Activated CD4-positive, alpha-beta T cell treated with anti-CD3 and anti-CD28 coated beads, Interleukin-2, amount 50 U/mL, for 4 hours (primary cell): ENCODE data around the gene APBA2.

Experiments used
- DNase-seq, 2 experiments: peaks; one replicate each; pipeline ENCODE4 v3.0.0-alpha.2; 2020

Gene APBA2

DNA sequence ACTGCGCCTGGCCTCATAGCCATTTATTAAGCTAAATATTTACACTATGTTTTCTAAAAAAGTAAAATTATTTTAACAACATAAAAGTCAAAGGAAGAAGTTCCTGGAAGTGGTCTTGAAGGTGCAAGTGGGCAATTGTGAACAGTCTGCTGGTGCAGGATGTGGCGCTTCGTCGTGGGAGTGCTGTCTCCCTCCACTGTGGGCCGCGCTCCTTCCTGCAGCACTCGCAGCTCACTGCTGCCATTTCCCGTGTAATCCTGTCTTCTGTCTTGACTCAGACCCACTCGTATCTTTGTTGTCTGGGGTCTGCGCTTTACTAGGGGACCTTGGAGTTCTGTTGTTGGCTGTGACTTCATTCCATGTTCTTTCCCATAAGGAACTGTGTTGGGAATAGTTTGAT lies 56.3 kb downstream of the APBA2 start:
- peak; percentile 26 to 28 for DNase-seq

DNA sequence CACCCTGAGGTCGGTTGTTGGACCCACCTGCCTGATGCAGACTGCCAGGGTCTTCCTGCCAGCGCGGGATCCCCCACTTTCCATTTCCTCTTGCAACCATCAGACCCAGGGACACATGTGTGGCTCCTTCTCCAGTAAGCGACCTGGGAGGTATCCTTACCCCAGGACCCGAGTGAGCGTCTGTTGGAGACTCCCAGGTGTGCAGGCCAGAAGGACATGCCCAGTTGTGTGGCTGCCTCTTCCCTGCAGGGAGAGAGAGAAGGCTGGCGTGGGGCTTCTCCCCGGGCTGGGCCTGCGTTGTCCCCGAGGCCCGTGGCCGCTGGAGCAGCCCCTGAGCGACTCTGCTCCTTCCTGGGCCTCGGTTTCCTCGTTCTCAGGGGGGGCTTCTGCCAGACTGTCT lies 56.8 kb downstream of the APBA2 start:
- DNase-seq = no peak

GRCh38 chr15:28943146-28943545 lies 57.4 kb downstream of the APBA2 start:
- DNase-seq = no peak

- no peak for DNase-seq
These were observed 57.9 kb downstream of the APBA2 start for GRCh38 chr15:28943611-28944230.

- DNase-seq = no peak
These were observed 58.5 kb downstream of the APBA2 start for GRCh38 chr15:28944286-28944685.

DNA sequence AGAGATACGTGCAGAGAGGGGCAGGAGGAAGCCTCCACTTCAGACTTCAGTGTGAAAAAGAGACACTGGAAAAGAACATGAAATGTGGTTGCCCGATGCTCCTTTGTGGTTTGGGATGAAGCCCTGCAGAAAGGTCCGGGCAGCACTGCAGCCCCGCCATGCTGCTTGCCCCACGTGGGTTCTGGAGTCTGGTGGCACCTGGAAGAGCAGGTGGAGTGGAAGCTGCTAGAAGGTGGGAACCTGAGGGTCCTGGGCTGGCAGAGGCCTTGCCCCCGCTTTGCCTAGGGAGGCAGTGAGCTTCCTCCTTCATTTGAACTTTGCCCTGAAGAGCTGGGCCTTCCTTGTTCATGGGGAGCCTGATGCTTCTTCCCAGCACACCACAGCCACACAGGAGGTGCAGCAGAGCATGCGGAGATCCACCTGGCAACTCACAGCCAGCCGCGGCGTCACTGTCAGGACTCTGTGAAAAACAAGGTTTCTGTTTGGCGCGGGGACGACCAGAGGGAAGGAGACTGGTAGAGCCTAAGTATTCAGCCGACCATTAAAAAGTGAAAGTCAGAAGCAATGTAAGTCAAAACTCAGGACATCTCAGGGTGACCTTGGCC lies 59.0 kb downstream of the APBA2 start:
- DNase-seq = no peak

DNA sequence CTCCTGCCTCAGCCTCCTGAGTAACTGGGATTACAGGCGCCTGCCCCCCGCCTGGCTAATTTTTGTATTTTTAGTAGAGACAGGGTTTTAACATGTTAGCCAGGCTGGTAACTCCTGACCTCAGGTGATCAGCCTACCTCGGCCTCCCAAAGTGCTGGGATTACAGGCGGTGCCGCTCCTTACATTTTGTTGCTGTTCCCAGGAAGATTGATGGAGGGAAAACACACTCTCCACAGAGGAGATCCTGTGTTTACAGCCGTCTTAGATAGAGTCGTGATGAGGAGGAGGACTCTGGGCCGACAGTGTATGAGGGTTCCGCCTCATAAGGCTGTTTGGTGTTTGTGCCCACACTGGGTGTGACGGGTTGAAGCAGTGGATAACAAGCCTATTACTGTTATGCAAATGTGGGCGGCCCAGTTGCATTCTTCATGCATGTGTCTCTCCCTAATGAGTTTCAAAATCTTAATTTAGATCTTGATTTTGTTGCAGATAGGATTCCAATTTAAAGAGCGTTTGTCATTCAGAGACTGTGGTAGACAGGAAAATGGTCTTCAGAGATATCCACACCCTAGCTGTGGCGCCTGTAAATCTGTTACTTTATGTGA lies 60.0 kb downstream of the APBA2 start:
- DNase-seq = no peak

- no peak for DNase-seq
These were observed 61.0 kb downstream of the APBA2 start for GRCh38 chr15:28946803-28947202.

- no peak for DNase-seq
These were observed 61.5 kb downstream of the APBA2 start for GRCh38 chr15:28947221-28947674.

DNA sequence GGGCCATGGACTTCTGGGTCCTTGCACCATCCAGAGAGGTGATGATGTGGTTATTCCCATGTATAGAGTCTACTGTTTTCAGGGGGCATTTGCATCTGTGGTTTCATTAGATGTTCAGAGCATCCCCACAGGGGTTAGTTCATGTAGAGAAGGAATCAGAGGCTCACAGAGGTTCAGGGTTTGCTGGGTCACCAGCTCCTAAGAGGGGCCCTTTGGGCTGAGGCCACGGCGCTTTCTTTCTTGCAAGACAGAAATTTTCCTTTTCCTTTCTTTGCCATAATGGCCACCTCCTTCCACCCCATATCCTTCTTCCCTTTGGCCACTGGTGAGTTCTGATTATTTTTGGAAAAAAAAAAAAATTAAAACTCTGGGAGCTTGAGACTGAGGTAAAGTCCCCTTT lies 62.3 kb downstream of the APBA2 start:
- no peak for DNase-seq

DNA sequence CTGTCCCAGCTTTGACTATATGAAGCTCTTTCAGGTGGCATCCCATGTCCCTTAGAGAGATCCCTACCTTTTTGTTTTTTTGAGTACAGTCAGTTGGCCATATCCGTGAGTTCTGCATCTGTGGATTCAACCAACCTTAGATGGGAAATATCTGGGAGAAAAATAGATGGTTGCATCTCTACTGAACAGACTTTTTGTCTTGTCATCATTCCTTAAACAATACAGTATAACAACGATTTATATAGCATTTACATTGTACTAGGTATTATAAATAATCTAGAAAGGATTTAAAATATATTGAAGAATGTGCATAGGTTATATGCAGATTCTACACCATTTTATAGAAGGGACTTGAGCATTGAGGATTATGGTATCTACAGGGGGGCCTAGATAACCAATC lies 65.1 kb downstream of the APBA2 start:
- DNase-seq = no peak

DNA sequence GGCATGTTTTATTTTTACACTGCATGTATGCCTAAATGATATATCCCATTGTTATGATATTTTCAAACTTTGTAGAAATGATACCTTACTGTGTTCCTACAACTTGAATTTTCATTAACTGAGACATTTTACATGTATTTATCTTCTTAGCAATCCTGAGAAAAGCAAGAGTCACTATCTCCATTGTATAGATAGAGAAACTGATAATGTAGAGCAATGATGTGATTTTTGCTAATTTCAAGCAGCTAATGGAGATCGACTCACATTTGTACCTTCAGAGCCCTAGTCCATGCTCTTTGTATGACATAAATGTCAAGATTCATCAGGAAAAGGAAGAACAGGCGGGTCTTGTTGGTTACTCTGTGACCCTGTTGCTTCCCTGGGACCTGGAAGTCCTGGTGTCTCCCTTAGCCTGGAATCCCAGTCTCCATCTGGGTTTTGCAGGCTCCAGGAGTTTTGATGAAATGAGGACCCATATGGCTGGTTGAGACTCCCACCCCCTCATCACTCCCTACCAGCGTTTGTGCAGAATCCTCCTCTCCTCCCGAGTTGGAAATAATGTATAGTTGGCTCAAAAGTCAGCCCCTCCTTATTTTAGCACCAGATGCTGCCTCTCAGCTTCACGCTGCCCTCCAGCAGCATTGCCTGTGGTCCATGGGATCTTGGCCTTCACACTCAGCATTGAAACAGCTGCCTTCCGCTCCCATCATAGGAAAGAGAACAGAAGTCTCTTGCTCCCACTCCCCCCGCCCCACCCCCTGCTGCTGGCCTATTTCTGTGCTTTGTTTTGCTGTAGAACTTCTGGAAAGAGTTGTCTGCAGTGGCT lies 67.1 kb downstream of the APBA2 start:
- DNase-seq = no peak

DNA sequence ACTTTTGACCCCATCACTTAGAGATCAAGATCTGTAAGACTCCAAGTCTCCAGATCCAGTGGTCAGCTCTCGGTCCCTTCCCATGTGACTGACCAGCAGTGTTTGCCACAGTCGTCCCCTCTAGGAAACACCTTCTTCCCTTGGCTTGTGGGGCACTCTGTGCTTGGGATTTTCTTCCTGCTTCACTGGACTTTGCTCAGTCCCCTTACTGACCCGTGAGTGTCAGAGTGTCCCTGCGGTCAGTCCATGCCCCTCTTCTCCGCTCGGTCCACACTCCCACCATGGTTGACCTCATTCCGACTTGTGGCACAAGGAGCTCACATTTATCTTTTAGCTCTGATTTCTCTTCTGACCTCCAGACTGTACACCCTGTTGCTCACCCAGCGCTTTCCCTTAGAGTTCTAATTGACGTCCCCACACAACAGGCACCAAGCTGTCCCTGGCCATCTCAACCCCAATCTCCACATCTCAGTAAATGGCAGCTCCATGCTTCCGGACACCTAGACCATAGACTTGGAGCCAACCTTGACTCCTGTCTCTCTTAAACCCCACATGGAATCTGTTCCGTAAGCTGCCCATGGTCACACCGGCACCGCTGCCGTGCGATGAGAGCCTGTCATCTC lies 67.9 kb downstream of the APBA2 start:
- DNase-seq = no peak

DNA sequence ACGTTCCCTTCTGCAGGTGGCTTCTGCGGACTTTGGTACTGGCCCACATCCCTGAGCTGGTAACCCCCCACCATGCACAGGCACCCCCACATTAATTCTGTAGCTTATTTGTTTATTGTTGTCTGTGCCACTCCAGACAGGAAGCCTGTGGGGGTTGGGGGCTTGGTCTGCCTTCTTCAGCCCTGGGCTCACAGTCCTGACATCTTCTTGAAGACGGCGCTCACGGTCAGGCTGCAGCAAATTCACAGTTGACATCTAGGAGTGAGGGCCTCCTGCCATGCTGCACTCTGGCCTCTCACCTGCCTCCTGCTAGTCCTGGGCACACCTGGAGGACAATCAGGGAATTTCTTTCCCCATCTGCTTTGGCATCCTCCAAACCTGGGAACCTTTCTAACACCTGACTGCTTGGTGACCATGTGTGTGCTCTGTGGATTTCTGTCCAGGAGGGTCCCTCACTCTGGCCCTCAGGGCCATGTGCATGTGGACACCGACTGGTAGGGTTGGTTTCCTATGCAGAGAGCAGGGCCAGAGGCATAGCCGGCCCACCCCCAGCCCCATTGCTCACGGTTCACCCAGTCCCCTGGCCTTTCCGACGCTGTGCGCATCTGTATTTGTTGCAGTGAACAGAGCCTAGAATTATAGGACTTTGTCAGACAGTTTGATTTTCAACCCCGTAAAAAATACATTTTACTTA lies 68.8 kb downstream of the APBA2 start:
- no peak for DNase-seq

- no peak for DNase-seq
These were observed 69.6 kb downstream of the APBA2 start for GRCh38 chr15:28955160-28955992.

DNA sequence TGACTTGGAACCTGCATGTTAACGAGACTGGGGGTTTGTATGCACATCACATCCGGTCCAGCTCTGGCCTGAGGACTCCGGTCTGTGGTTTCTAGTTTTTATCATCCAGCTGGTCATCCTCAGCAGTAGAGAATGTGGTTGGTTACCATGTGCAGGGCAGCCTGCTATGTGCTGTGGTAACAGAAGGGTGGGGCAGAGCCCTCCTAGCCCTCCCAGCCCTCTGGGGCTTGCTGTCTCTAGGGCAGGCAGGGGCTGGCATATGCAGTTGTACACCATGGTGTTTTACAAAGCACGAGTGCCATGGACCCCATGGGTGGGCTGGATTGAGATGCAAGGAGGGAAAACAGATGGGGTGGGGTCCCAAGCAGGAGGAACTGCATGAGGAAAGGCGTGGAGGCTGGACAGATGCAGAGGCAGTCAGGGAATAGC lies 70.2 kb downstream of the APBA2 start:
- no peak for DNase-seq

DNA sequence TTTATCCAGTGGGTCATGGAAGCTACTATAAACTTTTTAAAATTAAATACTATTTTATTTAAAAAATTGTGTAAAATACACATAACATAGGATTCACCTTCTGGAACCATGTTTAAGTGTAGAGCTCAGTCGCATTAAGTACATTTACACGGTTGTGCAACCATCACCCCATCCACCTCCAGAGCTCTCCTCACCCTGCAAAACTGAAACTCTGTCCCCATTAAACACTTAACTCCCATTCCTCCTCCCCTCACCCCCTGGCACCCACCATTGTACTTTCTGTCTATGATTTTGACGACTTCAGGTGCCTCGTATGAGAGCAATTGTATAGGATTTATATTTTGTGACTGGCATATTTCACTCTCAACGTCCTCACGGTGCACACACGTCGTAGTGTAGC lies 70.7 kb downstream of the APBA2 start:
- no peak for DNase-seq

DNA sequence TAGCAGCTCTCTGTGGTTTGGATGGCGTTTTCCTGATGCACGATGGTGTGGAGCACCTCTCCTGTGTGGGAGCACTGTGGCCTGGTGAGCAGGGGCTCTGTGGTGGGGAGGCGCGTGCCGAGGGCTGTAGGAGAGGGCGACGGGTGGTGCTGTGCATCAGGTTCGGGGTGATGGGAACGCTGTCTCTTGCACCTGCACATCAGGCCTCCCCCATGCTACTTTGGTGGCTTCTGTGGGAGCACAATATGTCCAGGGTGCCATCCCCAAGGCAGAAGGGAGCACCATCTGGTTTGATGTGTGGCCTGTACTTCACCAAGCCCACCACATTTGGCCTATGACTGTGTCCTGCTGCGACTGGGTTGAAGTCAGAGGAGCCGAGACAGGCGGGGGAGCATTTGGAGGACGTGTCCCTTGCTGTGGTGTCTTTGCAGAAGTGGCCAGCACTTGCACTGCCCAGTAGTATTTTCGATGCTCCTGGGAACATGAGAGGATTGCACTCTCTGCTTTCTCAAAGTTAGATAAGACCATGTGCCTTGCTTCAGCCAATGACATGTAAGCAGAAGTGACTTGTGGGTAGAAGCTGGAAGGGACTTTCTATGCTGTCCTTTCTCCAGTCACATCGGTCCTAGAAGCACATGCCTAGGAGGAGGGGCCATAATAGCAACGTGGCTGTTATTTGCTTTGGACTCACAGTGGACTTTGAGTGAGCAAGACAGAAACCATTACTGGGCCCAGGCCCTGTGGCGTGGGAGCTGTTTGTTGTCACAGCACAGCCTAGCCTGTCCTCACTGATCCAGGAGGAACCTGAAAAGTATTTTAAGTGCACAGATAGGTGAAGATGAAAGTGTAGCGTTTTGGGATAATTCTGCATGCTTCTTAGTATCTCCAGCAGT lies 72.1 kb downstream of the APBA2 start:
- no peak for DNase-seq

- DNase-seq = no peak
These were observed 73.6 kb downstream of the APBA2 start for GRCh38 chr15:28959326-28959725.

GRCh38 chr15:28960979-28961378 lies 75.2 kb downstream of the APBA2 start:
- DNase-seq = no peak

DNA sequence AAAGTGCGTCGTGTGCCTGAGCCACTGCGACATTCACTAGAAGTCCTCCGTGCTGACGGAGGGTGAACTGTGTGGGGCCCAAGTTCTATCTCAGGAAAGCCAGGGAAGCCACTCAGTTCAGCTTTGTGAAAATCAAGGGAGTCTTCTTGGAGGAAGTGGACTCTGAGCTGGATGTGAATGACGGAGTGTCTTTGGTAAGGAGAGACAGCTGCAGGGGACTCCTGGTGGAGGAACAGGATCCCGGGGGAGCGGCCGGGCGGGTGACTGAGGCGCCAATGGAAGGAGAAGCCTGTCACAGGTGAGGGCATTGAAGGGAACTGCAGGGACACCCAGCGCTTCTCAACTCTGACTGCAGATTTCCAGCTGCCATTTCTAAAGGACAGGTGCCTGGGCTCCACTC lies 75.6 kb downstream of the APBA2 start:
- no peak for DNase-seq
